Superior temporal gyrus (tissue), 1 donor: ENCODE data around the gene C11orf58.

Experiments
- DNase-seq: peaks from one replicate; pipeline ENCODE4 v3.0.0-alpha.2; 2016; ENCODE audit errors: extremely low spot score

The C11orf58 gene

GRCh38 chr11:16785520-16786128, 47.2 kb downstream of the C11orf58 start:
- peak; percentile 87 for DNase-seq

GRCh38 chr11:16786131-16786530, 47.7 kb downstream of the C11orf58 start:
- no peak for DNase-seq

- no peak for DNase-seq
Observed at GRCh38 chr11:16787035-16787742, 48.7 kb downstream of the C11orf58 start.

- peak; percentile 77 for DNase-seq
Observed at GRCh38 chr11:16788141-16789062, 50.0 kb downstream of the C11orf58 start.

GRCh38 chr11:16789063-16789420, 50.6 kb downstream of the C11orf58 start:
- no peak for DNase-seq

GRCh38 chr11:16789560-16790485, 51.4 kb downstream of the C11orf58 start:
- DNase-seq = no peak

- no peak for DNase-seq
Observed at GRCh38 chr11:16790486-16791190, 52.2 kb downstream of the C11orf58 start.

GRCh38 chr11:16791191-16791961, 52.9 kb downstream of the C11orf58 start:
- no peak for DNase-seq

- no peak for DNase-seq
Observed at GRCh38 chr11:16792426-16792825, 54.0 kb downstream of the C11orf58 start.

GRCh38 chr11:16793009-16793408, 54.6 kb downstream of the C11orf58 start:
- no peak for DNase-seq

GRCh38 chr11:16793511-16793910, 55.1 kb downstream of the C11orf58 start:
- DNase-seq = no peak

- DNase-seq = no peak
Observed at GRCh38 chr11:16794047-16794818, 55.8 kb downstream of the C11orf58 start.

- no peak for DNase-seq
Observed at GRCh38 chr11:16795146-16795545, 56.7 kb downstream of the C11orf58 start.

GRCh38 chr11:16796311-16796710, 57.9 kb downstream of the C11orf58 start:
- DNase-seq = no peak

GRCh38 chr11:16797776-16798175, 59.3 kb downstream of the C11orf58 start:
- no peak for DNase-seq

- no peak for DNase-seq
Observed at GRCh38 chr11:16799221-16799620, 60.8 kb downstream of the C11orf58 start.

GRCh38 chr11:16799890-16800289, 61.4 kb downstream of the C11orf58 start:
- DNase-seq = no peak

- no peak for DNase-seq
Observed at GRCh38 chr11:16800382-16800781, 61.9 kb downstream of the C11orf58 start.

- no peak for DNase-seq
Observed at GRCh38 chr11:16801288-16801980, 63.0 kb downstream of the C11orf58 start.
